ENCODE data around the gene BMPR1A. TPM values are rescaled to one million over a fixed set of nuclear protein-coding genes. Genes with fewer than 3 reads are reported as not detected.

Gene BMPR1A
- total RNA-seq, 1 donor from 2014 or later: 20.8 TPM

GRCh38 chr10:86747796-86748581 lies 8.4 kb upstream of the BMPR1A start:
- Mint-ChIP-seq H3K27me3 (ENCODE audit: unreplicated experiment) (peaks cover 1% of the 10 kb centered on the region), H3K4me1 (ENCODE audit: unreplicated experiment) (peaks cover 5% of the 10 kb centered on the region), H3K4me3 (ENCODE audit: unreplicated experiment) (no peak overlapping the region), H3K9me3 (ENCODE audit: unreplicated experiment) (no peaks in the 10 kb centered on the region), H3K36me3 (ENCODE audit: low read depth, unreplicated experiment) (no peaks in the 10 kb centered on the region), H3K27ac (ENCODE audit: unreplicated experiment) (no peak overlapping the region)
- no peak for DNase-seq (ENCODE audit: low spot score)
- no peak for TF ChIP-seq CTCF (IDR thresholded peaks at IDR 0.05; ENCODE audit: unreplicated experiment)

- no peak for DNase-seq (ENCODE audit: low spot score)
- H3K4me3 Mint-ChIP-seq (ENCODE audit: unreplicated experiment): no peak overlapping the region
Measured at GRCh38 chr10:86749854-86750253, 6.6 kb upstream of the BMPR1A start.

GRCh38 chr10:86751477-86751876 lies 4.9 kb upstream of the BMPR1A start:
- Mint-ChIP-seq H3K27me3 (ENCODE audit: unreplicated experiment) (peaks cover 11% of the 10 kb centered on the region), H3K4me1 (ENCODE audit: unreplicated experiment) (peaks cover 11% of the 10 kb centered on the region)
- no peak for TF ChIP-seq CTCF (IDR thresholded peaks at IDR 0.05; ENCODE audit: unreplicated experiment)

More at GRCh38 chr10:86749854-86750253, 6.6 kb upstream of the BMPR1A start:
- no peak for TF ChIP-seq CTCF (IDR thresholded peaks at IDR 0.05; ENCODE audit: unreplicated experiment)
- Mint-ChIP-seq H3K9me3 (ENCODE audit: unreplicated experiment) (no peaks in the 10 kb centered on the region), H3K27me3 (ENCODE audit: unreplicated experiment) (peaks cover 7% of the 10 kb centered on the region), H3K4me1 (ENCODE audit: unreplicated experiment) (peaks cover 6% of the 10 kb centered on the region), H3K36me3 (ENCODE audit: low read depth, unreplicated experiment) (no peaks in the 10 kb centered on the region), H3K27ac (ENCODE audit: unreplicated experiment) (no peak overlapping the region)

GRCh38 chr10:86752311-86752710 lies 4.1 kb upstream of the BMPR1A start:
- no peak for TF ChIP-seq CTCF (IDR thresholded peaks at IDR 0.05; ENCODE audit: unreplicated experiment)
- Mint-ChIP-seq H3K27ac (ENCODE audit: unreplicated experiment) (no peak overlapping the region), H3K36me3 (ENCODE audit: low read depth, unreplicated experiment) (no peaks in the 10 kb centered on the region), H3K9me3 (ENCODE audit: unreplicated experiment) (no peaks in the 10 kb centered on the region), H3K4me1 (ENCODE audit: unreplicated experiment) (peaks cover 12% of the 10 kb centered on the region), H3K4me3 (ENCODE audit: unreplicated experiment) (no peak overlapping the region), H3K27me3 (ENCODE audit: unreplicated experiment) (peaks cover 12% of the 10 kb centered on the region)
- no peak for DNase-seq (ENCODE audit: low spot score)

More at GRCh38 chr10:86751477-86751876, 4.9 kb upstream of the BMPR1A start:
- Mint-ChIP-seq H3K27ac (ENCODE audit: unreplicated experiment) (no peak overlapping the region), H3K4me3 (ENCODE audit: unreplicated experiment) (no peak overlapping the region), H3K36me3 (ENCODE audit: low read depth, unreplicated experiment) (no peaks in the 10 kb centered on the region), H3K9me3 (ENCODE audit: unreplicated experiment) (no peaks in the 10 kb centered on the region)
- no peak for DNase-seq (ENCODE audit: low spot score)

GRCh38 chr10:86753051-86753450 lies 3.4 kb upstream of the BMPR1A start:
- Mint-ChIP-seq H3K9me3 (ENCODE audit: unreplicated experiment) (no peaks in the 10 kb centered on the region), H3K36me3 (ENCODE audit: low read depth, unreplicated experiment) (no peaks in the 10 kb centered on the region), H3K27ac (ENCODE audit: unreplicated experiment) (no peak overlapping the region), H3K4me1 (ENCODE audit: unreplicated experiment) (peaks cover 12% of the 10 kb centered on the region), H3K4me3 (ENCODE audit: unreplicated experiment) (no peak overlapping the region), H3K27me3 (ENCODE audit: unreplicated experiment) (peaks cover 15% of the 10 kb centered on the region)
- no peak for TF ChIP-seq CTCF (IDR thresholded peaks at IDR 0.05; ENCODE audit: unreplicated experiment)
- no peak for DNase-seq (ENCODE audit: low spot score)

All from endothelial cell (in vitro differentiated cells).